NCI-H748 (cell line): ENCODE results near the gene ARMS2.

Experiments used
- DNase-seq: peaks from one replicate; lab custom pipeline; 2025; ENCODE audit not compliant: unreplicated experiment; lab: John Stamatoyannopoulos, UW

ARMS2 gene, protein sequence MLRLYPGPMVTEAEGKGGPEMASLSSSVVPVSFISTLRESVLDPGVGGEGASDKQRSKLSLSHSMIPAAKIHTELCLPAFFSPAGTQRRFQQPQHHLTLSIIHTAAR

DNA sequence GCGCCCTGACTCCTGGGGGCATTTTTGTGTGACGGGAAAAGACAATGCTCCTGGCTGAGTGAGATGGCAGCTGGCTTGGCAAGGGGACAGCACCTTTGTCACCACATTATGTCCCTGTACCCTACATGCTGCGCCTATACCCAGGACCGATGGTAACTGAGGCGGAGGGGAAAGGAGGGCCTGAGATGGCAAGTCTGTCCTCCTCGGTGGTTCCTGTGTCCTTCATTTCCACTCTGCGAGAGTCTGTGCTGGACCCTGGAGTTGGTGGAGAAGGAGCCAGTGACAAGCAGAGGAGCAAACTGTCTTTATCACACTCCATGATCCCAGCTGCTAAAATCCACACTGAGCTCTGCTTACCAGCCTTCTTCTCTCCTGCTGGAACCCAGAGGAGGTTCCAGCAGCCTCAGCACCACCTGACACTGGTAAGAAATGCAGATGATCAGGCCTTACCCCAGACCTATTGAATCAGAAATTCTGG is at the start of gene ARMS2:
TSS of gene ARMS2 (plus strand) at position 51 of the 478 bp plus-strand sequence. CDS start at position 126, 75 bp downstream.
- DNase-seq = no peak

DNA sequence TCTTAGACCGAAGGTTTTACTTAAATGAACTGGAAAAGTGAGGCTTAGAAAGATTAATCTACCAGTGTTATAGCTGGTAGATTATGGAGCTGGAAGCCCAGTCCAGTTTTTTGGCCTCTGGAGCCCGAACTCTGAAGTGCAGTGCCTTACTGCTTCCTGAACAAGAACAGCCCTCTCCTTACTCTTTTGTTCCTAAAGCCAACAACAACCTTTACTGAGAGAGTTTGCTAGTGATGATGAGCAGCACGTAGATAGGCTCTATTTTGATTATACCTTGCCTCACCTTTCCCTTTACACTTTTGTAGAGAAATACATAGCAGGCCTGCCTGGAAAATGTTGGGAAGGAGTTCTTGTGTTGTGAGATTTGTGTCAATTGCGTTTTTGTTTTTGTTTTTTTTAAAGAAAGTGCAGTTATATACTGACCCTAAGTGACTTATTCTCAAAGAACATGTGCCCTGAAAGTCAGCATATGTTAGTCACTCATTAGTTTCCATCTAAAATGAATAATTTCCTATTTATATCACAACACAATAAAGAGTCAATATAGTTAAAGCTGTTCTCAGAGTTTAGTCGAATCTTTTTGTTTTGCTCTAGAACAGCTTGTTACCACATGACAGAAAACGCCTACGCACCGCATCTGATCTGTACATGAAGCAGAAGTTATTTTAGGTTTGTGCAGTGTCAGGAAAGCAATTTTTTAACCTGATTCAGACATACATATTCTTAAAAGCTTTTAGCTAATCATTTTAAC is 46.9 kb upstream of the ARMS2 start:
- DNase-seq = no peak

DNA sequence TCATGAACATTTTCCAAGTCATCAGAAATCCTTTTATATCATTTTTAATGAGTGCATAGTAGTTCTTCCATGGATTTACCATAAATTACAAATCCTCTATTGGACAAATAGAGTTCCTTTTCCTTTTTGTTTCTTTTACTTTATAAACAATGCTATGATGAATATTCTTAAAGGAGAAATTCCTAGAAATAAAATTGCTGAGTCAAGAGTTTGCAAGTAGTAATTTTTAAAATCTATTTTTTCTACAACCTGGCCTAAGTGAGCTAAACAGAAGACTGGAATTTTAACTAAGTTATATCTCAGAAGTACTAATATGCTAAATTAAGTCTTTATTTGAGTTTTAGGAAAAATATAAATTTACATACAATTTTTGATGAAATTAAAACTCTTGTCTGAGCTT is 41.1 kb upstream of the ARMS2 start:
- DNase-seq = no peak

DNA sequence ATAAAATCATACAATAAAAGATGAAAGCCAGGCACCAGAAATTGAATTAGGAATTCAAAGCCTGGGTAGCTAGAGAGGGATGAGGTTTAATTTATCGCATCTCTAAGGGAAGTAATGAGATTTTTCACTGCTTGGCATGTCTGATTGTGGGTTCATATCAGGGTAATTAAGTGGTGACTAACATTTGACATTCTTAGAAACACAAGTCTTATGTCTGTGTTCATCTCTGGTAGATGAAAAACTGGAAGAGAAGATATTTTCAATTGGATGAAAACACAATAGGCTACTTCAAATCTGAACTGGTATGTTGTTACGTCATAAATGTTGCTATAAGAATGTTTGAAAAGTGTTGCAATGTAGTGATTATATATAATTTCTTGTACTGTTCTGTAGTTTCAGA is 36.8 kb upstream of the ARMS2 start:
- no peak for DNase-seq

DNA sequence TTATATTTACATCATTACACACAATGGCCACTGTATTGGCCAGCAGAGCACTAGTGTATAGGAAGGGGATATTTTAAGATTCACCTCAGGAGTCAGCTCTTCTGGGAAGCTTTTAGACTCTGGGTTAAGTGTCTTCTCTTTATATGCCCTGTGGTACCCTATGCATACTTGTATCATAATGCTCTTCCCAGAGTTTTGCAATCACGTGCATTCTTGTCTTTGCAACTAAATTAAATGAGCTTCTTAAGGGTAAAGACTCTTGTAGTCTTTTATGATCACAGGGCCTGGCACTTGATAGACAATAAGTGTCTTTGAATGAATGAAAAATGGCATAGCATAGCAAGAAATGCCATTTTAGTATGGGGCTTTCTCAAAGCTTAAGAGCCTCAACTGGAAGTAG is 35.4 kb upstream of the ARMS2 start:
- no peak for DNase-seq

DNA sequence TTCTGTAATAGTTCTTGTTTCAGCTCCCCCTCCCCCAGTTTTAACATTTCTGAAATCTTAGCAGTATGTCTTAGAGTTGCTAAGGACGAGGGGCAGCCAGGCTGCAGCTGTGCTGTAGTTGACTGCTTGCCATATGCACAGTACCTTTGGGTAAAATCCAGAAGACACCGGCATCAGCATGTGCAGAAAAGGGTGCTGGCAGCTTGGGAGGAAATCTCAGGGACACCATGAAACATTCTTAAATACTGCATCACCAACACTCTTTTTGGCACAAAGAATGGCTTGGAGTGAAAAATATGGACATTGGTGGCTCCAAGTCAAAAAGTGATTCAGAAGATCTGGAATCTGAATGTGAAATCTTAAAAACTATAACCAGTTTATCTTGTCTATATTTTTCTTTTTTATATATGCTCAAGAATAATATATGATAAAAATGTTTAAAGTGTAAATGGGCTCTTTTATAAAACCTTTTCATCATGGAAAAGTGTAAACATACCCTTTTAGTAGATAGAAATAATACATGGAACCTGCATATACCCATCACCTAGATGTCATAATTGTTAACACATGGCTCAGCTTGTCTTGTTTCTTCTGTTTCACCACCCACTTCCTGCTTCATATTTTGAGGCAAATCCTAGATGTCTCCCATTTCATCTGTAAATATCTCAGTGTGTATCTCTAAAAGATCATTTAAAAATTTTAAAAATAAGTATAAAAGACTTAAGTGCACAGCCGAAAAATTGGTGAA is 34.4 kb upstream of the ARMS2 start:
- no peak for DNase-seq

DNA sequence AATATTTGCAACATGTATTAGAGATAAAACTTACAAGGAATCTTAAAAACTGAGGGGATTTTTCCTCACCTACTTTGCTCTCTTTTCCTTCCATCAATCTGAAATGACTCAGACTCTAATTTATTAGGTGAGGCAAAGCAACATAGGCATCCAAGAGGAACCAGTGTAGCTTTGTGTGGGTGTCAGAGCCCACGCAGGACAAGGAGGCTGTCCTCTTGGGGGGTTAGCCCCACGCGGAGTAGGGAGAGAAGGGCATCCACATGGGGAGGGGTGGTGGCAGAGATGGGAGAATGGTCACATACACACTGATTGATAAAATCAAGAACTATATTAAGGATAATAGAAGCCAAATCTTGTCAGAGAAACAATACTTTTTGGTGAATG is 33.8 kb upstream of the ARMS2 start:
- DNase-seq = no peak

DNA sequence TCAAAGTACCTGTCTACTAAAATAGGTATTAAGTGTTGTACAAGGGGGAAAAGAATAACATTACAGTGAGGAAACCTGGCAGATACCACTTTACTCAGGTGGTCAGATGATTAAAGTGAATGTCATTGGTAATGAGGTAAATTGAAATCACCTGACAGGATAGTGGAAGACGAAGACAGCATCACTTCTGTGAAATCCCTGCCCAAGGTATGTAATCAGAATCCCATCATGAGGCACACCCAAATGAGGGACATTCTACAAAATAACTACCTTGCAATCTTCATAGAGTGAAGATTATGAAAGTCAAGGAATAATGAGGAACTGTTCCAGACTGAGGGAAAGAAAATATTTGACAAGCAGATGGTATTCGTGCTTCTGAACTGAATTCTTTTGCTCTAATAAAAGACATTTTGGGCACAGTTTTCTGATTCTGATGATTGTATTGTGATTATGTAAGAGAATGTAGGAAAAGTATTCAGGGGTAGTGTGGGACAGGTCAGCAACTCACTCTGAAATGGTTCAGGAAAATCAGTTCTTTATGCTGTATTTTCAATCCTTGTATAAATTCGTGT is 33.3 kb upstream of the ARMS2 start:
- no peak for DNase-seq

DNA sequence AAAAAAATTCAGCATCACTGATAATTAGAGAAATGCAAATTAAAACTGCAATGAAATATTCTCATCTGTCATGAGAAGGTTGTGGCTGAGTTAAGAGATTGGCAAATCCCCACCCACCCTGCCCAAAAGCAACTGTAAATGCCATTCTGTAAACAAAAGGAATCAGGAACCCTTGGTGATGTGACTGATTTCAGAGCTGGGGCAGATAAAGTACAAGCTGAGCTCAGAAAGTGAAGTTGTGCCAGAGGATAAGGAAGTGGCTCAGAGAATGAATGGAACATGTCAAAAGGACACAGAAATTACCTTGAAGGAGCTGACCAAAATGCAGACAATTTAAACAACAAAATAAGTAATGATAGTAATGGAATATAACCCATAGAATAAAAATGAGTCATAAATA is 32.7 kb upstream of the ARMS2 start:
- DNase-seq = no peak

DNA sequence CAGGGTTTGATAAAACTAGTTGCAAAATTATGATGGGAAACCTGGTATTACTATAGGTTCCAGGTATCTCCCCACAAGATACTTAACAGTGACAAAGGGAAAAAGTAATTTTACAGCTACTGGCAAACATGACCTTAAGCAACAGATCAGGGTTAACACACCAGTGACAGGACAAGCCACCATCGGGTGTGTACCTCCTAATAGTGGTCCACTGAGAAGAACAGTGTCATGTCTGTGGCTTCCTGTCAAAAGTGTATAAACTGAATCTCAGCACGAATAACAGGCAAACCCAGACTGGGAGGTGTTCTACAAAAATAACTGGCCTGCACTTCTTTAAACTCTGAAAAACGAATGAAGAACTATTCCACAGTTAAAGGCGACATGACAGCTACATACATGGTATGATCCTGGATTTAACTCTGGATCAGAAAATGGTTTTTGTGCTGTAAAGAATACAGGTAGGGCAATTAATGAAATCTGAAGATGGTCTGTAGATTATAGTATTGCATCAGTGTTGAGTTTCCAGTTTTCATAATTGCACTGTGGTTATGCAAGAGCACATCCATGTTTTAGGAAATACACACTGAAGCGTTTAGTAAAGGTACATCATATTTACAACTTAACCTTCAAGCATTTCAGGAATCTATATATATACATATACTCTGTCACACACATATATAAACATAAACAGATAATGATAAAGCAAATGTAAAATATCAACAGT is 32.0 kb upstream of the ARMS2 start:
- DNase-seq = no peak

DNA sequence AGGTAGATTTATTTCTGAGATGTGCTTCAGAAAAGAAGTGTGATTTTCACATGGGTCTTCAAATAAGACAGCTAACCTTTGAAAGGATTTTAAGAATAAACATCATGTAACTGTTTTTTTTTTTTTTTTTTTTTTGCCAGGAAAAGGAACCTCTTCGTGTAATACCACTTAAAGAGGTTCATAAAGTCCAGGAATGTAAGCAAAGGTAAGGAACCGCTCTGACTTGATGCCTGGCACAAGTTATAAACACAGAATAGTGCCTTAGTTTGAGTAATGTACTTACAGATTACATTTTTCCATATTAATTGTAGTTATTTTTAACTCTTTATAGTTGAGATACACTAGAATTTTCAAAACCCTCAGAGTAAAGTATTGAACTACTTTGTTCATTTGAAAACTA is 30.4 kb upstream of the ARMS2 start:
- DNase-seq = no peak

DNA sequence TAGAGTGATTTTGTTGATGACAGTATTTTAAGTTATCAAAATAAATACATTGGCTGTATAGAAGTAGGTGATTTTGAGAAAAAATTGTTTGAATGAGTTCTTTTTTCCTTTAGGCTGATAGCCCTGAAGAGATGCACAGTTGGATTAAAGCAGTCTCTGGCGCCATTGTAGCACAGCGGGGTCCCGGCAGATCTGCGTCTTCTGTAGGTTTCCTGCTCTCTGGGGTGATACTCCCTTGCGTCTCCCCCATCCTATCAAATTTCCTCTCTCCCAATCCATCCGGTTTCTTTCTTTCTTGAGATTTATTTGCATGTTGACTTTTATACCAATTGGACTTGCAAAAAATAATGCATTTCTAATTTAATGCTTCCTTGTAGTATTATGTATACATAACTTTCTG is 27.6 kb upstream of the ARMS2 start:
- DNase-seq = no peak

DNA sequence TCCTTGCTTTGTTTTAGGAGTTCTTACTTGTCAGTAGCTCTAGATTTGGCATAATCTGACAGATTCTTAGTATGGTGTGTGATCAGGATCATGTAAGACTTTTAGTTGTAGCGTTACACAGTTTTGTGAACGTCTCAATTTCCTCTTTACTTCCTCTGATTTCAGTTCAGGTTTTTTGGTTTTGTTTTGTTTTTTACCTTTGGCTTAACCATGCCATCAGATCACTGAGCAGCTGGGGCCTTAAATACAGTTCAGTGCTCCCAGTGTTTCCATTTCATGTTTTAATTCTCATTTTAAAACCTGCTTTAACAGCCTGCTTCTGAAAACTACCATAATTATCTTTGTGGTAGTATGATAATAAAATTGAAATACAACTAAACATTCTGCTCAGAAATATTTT is 27.2 kb upstream of the ARMS2 start:
- no peak for DNase-seq

DNA sequence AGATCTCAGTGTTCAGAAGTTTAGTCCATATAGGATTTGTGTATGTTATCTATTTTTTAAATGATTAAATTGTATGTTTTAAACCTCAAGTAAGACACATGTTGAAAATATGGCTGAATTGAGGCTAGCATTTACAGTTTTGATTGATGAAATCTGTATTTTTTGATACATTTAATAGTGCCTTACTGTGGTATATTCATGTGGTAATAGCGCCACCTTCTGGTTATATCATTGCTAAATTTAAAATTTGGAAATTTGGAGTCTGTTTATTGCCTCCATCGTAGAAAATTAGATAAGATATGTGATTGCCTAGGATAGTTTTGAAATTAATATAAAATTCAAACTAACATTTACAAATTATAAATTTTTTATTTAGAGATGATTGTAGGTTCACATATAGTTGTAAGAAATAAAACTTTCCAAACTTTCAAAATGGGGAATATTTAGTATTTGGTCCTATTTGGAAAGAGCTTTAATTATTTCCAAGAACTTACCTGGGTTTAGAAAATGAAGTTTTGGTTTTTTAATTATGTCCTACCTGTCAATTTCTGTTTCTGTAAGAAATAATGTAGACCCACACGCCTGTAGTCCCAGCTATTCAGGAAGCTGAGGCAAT is 19.1 kb upstream of the ARMS2 start:
- DNase-seq = peak; percentile 35

DNA sequence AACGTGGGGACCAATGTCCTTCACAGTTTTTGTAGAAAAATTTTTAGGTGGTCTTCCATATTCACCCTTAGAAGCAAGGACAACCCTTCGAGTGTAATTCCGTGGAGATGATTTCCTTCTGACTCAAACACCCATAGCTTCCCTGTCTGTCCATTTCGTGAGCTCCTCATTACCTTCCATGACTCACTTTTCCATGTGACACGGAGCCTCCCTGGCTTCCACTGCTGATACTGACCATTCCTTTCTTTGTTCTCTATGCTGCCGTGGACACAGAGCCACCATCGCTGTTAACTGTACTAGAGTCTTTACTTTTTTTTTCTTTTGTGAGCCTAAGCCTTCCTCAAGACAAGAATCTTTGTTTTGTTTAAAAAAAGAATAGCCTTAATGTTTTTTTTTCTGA is 12.5 kb upstream of the ARMS2 start:
- no peak for DNase-seq

DNA sequence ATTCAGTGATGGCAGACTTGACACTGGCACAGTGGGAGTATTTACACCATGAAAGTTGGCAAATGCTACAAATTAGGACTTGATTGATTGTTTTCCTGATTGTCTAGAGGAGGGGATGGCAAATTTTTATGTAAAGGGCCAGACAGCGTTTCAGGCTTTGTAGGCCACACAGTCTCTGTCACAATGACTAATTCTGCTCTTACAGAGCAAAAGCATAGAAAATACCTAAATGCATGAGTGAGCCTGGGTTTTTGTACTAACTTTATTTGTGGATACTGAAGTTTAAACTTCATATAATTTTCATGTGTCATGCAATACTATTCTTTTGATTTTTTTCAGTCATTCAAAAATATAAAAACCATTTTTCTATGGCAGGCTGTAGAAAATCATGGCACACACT is 9.0 kb upstream of the ARMS2 start:
- no peak for DNase-seq

DNA sequence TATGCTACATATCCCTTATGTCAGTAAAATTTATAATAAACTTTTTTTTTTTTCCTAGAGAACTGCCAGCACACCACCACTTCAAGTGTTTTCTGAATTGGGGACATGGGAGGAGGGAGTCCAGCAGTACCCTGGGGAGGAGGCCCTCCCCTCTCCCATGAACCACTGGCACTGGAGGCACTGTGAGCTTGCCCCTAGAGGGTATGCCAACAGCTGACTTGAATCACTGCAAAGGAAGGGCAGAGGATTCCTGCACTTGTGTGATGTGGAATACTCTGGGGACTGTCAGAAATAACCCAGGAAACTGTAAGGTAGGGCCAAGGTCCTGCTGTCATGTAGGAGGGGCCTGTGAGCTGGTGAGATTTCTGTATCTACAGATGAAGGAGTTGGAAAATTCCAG is 8.5 kb upstream of the ARMS2 start:
- DNase-seq = no peak

DNA sequence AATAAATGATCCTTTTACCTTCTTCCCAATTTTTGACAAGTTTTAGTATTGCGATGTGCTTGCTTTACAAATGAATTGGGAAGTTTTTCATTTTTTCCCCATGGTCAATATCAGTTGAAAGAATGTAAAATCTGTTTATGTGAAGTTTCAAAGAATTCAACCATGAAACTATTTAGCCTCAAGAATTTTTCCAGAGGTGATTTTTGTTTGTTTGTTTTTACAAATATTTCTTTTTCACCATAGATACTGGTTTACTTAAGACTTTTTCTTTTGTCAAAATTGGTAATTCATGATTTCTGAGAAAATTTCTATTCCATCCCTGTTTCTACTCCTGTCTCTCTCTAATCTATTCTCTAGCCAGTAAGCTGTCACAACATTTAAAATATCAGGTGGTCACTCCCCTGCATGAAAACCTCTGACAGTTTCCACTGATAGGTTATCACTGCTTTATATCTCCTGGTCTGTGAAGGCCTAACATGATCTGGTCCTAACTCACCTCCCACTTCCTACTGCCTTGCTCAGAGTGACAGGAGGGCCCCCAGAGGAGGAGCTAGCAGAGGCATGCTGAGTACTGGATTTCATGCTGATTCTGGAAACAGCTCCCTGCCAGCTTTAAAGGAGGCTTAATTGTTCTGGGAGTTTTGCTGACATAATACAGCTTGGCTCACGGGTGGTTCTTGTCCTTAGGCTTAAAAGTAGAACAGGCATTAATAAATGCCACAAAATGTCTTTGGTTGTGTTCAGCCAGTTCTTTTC is 7.6 kb upstream of the ARMS2 start:
- DNase-seq = no peak

DNA sequence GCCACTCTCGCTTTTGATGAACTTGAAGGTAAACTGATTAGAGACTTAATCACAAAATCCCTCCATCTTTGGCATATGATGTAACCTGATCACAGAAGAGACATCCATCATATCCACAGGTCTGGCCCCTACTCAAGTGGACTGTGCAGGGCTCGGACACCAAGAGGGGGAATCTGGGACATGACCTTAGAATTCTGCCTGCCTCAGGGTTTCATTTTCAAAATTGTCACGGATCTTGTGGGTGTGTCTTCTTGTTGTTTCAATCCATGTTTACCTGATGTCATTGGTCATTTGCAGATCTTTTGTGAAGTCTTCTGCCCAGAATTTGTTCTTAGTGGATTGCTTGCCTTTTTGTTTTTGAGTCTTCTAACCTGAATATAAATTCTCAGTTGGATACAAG is 5.9 kb upstream of the ARMS2 start:
- DNase-seq = no peak

DNA sequence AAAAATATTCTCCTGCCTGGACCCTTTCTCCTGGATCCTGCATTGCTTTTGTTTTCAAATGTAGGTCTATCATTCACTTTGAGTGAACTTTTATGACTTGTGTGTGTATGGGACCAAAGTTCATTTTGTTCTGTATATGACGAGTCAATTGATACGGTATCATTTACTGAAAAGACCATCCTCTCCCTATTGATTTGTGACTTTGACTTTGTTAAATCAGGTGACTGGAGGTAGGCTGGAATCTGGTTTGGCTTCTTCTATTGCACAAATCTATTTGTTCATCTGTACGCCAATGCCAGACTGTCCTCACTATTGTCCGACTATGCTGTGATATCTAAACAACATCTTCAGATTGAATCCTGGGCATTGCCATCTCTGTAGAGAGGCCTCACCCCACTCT is 5.3 kb upstream of the ARMS2 start:
- DNase-seq = no peak
